Endothelial cell of umbilical vein (primary cell): ENCODE measurements around the gene ASB6.

Experiments used
- FOS ChIP-seq: IDR thresholded peaks from 2 replicates; pipeline ENCODE4 v1.6.1; 2011; ENCODE audit warnings: mild to moderate bottlenecking, low read length, moderate library complexity, borderline replicate concordance; ENCODE audit not compliant: insufficient read depth
- TF ChIP-seq, protein P1 (sequence below), 2 donors: IDR thresholded peaks; 1 replicate in 1 of 2; 2 replicates in 1 of 2; pipeline ENCODE4 v1.5.1; 2011; ENCODE audit warnings: low read length in 2 of 2, mild to moderate bottlenecking in 2 of 2, moderate library complexity in 2 of 2, control low read depth in 1 of 2, inconsistent platforms in 1 of 2, low read depth in 1 of 2; ENCODE audit not compliant: insufficient read depth in 1 of 2; ENCODE audit errors: extremely low read depth in 1 of 2

DNA sequence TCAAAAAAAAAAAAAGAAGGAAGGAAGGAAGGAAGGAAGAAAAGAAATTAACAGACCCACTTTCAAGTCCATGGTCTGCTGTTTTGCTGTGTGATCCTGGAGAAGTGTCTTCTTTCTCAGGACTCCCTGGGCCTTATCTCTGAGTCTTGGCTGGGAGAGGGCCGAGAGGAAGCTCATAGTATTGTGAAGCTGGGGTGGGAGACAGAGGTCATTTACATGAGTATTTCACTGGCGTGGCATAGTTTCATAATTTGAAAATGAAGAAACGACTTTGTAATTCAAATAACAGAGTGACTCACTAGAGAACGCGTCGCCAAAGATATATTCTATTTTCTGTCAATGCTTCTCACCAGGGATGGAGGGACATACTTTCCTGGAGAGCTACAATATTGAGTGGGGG, 18.6 kb downstream of the ASB6 start:
- no peak for TF ChIP-seq FOS
- TF ChIP-seq, protein P1, sequence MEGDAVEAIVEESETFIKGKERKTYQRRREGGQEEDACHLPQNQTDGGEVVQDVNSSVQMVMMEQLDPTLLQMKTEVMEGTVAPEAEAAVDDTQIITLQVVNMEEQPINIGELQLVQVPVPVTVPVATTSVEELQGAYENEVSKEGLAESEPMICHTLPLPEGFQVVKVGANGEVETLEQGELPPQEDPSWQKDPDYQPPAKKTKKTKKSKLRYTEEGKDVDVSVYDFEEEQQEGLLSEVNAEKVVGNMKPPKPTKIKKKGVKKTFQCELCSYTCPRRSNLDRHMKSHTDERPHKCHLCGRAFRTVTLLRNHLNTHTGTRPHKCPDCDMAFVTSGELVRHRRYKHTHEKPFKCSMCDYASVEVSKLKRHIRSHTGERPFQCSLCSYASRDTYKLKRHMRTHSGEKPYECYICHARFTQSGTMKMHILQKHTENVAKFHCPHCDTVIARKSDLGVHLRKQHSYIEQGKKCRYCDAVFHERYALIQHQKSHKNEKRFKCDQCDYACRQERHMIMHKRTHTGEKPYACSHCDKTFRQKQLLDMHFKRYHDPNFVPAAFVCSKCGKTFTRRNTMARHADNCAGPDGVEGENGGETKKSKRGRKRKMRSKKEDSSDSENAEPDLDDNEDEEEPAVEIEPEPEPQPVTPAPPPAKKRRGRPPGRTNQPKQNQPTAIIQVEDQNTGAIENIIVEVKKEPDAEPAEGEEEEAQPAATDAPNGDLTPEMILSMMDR (IDR thresholded peaks at IDR 0.05; ENCODE audit: extremely low read depth in 1 of 2, insufficient read depth in 1 of 2, low read depth in 1 of 2, low read length in 2 of 2), result no peak
